ENCODE results near the gene ZNF579. TPM values are rescaled to one million over a fixed set of nuclear protein-coding genes. Genes with fewer than 3 reads are reported as not detected.
"Not testable (repeated sequence)": the region's sequence is repeated elsewhere in the genome, so short reads cannot be mapped to it uniquely, and the experiment has no call there.

The ZNF579 gene
- total RNA-seq, 1 donor from 2014 or later = 4.1 TPM

DNA sequence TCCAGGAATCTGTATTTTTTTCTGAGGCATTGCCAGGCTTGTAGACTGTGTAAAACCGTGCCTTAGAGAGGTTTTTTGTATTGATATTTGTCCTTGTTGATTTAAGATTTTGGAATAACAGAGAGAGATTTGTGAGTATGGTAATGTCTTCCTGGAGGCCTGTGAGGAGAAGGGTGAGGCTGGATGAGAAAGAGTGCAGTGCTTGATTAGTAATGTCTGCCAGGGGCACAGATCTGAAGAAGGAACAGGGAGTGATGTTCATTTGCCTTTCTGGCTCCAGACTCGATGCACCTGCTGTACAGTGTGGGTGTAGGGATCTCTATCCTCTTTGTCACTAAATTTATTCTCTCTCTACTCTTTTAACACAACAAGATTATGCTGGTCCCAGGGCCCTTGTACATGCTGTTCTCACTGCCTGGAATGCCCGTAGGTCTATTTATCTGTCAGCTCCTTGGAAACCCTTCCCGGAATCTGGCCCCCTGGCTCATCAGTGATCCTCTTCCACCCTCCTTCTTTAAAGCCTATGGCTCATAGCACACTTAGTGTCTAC, 14.4 kb upstream of the ZNF579 start:
- DNase-seq (ENCODE audit: low read depth, low spot score) = no peak

DNA sequence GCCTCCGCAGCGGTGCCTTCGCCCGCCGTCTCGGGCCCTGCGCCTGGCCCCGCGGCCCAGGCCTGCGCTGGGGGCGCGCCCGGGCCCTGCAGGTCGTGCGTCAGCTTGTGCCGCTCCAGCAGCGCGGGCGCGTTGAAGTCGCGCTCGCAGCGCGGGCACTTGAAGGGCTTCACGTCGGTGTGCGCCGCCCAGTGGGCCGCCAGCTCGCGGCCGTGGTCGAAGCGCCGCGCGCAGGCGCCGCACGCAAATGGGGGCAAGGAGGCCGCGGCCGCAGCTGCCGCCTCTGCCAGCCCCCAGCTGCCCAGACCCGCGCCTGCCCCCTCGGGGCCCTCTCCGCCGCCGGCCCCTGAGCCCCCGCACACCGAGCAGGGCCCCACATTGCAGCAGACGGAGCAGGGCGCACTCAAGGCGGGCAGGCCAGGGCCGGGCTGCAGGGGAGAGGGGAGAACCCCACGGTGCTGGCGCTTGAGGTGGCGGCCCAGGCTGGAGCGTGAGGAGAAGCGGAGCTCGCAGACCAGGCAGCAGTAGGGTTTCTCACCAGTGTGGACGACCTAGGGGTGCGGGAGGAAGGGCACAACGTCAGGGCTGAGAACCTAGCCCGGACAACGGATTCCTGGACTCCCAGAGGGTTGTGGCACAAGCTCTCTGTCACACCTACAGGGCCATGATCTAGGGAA, 12.6 kb upstream of the ZNF579 start:
- DNase-seq (ENCODE audit: low read depth, low spot score) = no peak

- DNase-seq (ENCODE audit: low read depth, low spot score) = no peak
These were observed 11.9 kb upstream of the ZNF579 start for GRCh38 chr19:55592391-55593090.

DNA sequence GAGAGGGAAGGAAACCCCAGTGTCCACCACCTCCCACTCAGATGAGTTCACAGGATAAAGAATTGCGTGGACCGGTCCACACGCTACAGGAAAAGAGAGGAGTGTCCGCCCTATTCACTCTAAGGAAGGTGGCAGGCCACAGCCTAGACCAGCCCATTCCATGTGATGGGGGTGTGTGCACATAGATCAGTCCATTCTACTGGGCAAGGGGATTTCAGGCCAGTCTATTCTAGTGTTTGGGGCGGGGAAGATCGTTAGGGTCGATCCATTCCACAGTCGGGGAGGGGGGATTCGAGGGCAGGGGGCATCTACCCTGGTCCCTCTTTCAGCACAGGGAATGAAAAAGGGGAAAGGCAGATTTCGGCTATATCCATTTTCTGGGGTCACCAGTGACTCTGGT, 10.9 kb upstream of the ZNF579 start:
- DNase-seq (ENCODE audit: low read depth, low spot score) = no peak

GRCh38 chr19:55590617-55591016, 10.0 kb upstream of the ZNF579 start:
- no peak for DNase-seq (ENCODE audit: low read depth, low spot score)

DNA sequence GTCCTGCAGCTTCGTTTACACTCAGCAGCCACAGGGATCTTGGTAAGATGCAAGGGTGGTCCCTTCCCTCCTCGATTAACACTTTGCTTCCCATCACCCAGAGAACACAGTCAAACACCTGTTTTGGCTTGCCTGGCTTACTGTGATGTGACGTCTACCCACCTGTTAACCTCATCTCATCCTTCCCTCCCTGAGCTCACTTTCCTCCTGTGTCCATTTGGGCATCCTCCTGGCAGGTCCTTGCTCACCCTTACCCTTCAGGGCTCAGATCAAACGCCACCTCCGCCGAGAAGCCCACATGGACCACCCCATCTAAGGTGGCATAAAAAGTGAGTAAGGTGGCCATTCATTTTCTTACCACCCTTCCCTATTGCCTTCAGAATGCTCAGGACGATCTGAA, 9.5 kb upstream of the ZNF579 start:
- no peak for DNase-seq (ENCODE audit: low read depth, low spot score)

- no peak for DNase-seq (ENCODE audit: low read depth, low spot score)
These were observed 8.1 kb upstream of the ZNF579 start for GRCh38 chr19:55588738-55589137.

DNA sequence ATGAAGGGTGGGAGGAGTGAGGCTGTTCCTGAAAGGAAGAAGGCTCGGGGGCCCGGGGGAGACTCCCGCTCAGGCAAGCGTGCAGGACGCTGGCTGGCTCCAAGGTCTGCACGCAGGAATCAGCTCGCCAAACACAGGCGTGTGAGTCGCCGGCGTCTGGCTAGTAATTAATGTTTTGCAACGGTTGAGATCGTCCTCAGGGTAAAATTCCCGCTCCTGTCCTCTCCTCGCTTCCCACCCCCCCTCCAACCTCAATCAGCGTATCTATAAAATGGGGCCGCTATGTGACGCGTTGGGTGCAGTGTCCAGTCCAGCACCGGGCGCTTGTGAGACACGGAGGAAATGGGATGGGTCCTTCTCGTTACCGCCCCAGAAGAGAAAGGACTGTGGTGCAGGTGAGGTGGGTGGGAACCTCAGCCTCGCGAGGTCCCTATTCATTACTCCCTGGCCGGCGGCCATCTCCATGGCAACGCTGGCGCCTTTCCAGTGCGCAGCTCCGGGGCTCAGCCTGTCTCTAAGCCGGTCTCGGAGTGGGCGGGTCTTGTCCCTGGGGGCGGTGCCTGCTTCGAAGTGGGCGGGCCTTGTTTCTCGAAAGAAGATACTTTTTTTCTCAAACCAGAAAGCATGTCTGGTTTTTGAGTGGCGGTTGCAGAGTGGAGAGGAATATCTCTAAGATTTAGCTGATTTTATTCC, 6.5 kb upstream of the ZNF579 start:
- DNase-seq (ENCODE audit: low read depth, low spot score) = peak; percentile 63

- DNase-seq (ENCODE audit: low read depth, low spot score) = no peak
These were observed 5.2 kb upstream of the ZNF579 start for GRCh38 chr19:55585658-55586339.

DNA sequence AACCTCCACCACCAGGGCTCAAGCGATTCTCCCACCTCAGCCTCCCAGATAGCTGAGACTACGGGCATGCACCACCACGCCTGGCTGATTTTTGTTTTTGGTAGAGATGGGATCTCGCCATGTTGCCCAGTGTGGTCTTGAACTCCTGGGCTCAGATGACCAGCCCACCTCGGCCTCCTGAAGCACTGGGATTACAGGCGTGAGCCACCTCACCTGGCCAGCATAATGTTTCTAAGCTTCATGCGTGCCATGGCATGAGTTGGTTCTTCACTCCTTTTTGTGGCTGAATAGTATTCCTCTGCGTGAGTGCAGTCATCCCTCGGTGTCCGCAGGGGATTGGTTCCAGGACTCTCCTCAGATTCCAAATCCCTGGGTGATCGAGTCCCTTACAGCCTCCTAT, 4.2 kb upstream of the ZNF579 start:
- DNase-seq (ENCODE audit: low read depth, low spot score) = no peak

DNA sequence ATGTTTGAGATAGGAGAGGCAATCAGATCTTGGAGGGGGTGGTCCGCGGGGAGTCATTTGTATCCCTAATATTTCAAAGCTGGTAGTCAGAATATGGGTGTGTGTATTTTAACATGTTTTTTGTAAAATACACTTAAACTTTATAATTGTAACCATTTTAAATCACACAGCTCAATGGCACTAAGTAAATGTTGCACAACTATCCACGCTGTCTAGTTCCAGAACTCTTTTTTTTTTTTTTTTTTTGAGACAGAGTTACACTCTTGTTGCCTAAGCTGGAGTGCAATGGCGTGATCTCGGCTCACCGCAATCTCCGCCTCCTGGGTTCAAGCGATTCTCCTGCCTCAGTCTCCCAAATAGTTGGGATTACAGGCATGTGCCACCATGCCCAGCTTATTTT, 3.2 kb upstream of the ZNF579 start:
- DNase-seq (ENCODE audit: low read depth, low spot score) = not testable (repeated sequence)

DNA sequence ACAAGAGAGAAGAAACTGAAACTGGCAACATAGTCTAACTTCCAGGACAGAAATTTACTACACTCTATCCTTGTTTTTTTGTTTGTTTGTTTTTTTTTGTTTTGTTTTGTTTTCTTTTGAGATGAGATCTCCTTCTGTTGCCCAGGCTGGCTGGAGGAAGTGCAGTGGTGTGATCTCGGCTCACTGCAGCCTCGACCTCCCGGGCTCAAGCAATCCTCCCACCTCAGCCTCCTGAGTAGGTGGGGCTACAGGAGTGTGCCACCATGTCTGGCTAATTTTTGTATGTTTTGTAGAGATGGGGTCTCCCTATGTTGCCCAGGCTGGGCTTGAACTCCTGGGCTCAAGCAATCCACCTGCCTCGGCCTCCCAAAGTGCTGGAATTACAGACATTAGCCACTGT, 1.6 kb upstream of the ZNF579 start:
- not testable (repeated sequence) for DNase-seq (ENCODE audit: low read depth, low spot score)

DNA sequence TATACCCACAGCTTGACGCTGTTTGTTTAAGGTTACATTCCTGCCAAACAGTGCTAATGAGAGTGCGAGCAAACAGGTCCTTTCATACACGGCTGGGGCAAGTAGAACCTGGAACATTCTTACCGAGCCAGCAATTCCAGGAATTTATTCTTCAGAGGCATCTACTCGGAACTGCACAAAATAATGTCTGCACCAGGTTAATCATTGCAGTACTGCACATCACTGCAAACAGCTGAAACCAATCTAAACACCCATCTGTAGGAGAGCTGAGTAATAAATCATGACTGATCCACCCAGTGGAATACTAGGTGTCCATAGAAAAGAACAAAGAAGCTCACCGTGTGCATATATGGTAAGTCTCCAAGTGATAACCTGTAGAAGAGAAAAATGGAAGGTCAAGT, 1.2 kb upstream of the ZNF579 start:
- DNase-seq (ENCODE audit: low read depth, low spot score) = no peak

- DNase-seq (ENCODE audit: low read depth, low spot score) = no peak
These were observed 636 bp upstream of the ZNF579 start for GRCh38 chr19:55581145-55581822.

DNA sequence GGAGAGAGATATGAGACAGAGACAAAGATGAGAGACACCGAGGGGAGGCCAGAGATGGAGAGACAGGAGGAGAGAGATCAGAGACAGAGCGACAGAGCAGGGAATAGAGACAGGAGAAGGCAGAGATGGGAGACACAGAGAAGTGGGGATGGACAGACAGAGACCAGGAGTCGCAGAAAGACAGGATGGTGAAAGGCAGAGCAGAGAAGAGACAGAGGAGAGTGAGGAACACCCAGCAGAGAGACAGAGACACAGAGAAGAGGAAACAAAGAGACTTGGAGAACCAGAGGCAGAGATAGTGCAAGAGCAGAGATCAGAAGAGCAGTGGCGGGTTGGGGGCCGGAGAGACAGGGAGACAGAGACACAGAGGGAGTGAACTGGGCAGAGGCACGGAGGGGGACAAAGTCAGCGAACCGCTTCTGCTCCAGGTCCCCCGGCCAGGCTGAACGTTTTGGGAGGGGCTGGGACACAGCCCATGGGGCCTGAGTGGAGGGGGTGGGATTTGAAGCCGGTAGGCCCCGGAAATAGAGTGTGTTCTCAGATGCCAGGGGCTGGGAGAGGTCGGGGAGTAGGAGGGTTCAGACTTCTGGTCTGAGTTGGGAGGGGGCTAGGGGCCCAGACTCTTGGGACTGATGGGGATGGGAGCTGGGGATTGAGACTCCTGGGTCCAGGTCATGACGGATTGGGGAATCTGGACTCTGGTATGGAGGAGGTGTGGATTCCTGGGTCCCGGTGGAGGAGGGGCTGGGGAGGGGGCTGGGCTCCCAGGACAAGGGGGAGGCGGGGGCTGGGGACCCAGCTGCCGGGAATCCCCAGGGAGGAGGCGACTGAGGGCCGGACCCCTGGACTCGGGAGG, 654 bp downstream of the ZNF579 start:
- DNase-seq (ENCODE audit: low read depth, low spot score) = no peak

- DNase-seq (ENCODE audit: low read depth, low spot score) = no peak
These were observed 1.6 kb downstream of the ZNF579 start for GRCh38 chr19:55578761-55579747.

GRCh38 chr19:55578031-55578760, 2.5 kb downstream of the ZNF579 start:
- no peak for DNase-seq (ENCODE audit: low read depth, low spot score)

- no peak for DNase-seq (ENCODE audit: low read depth, low spot score)
These were observed 3.9 kb downstream of the ZNF579 start for GRCh38 chr19:55576746-55577145.
